HG02970 (cell line): ENCODE data around the gene RPS24.

ENCODE experiments used
- ATAC-seq: cut with Tn5 transposase; IDR thresholded peaks from one replicate; pipeline ENCODE4 v1.9.1; 2021; ENCODE audit warnings: mild to moderate bottlenecking, moderate library complexity, moderate number of reproducible peaks; ENCODE audit not compliant: unreplicated experiment, low FRiP score

RPS24 gene

GRCh38 chr10:78081292-78081691 lies 47.6 kb downstream of the RPS24 start:
- no peak for ATAC-seq

- ATAC-seq = no peak
Measured at GRCh38 chr10:78082636-78083035, 49.0 kb downstream of the RPS24 start.
